ENCODE data around the gene ERG. TPM values are rescaled to one million over a fixed set of nuclear protein-coding genes. Genes with fewer than 3 reads are reported as not detected.

Gene ERG
- total RNA-seq, 1 experiment from 2014 or later, result 0.11 TPM

- no peak for TF ChIP-seq CTCF (conservative IDR thresholded peaks at IDR 0.05)
Measured at GRCh38 chr21:38386967-38387366, 111.3 kb downstream of the ERG start.

More at GRCh38 chr21:38386967-38387366, 111.3 kb downstream of the ERG start:
- H3K27ac Mint-ChIP-seq, result no peak overlapping the region
- no peak overlapping the region for H2AK5ac ChIP-seq (ENCODE audit: insufficient read length, low read length)
- no peak overlapping the region for H3K4me3 Mint-ChIP-seq
- no peak overlapping the region for H4K5ac ChIP-seq (ENCODE audit: insufficient read length, low read depth, low read length)
- no peak overlapping the region for H4K91ac ChIP-seq (ENCODE audit: insufficient read length, low read depth, low read length)
- H2BK5ac ChIP-seq (ENCODE audit: insufficient read length, low read length), result no peak overlapping the region
- no peak overlapping the region for H2AFZ ChIP-seq (ENCODE audit: low read length)
- DNase-seq, result no peak
- no peaks in the 10 kb centered on the region for H3K9me3 ChIP-seq (ENCODE audit: control insufficient read depth, low read depth, low read length)
- no peak overlapping the region for H3K27ac ChIP-seq (ENCODE audit: insufficient read length, low read depth, low read length)
- no peak overlapping the region for H3T11ph ChIP-seq (ENCODE audit: low read length)
- H3K79me2 ChIP-seq (ENCODE audit: insufficient read depth, low read length), result no peaks in the 10 kb centered on the region
- no peak overlapping the region for H3K56ac ChIP-seq (ENCODE audit: insufficient read length, low read depth, low read length)
- H4K8ac ChIP-seq (replicated peaks; ENCODE audit: insufficient read length, low read depth, low read length), result no peak overlapping the region
- no peaks in the 10 kb centered on the region; a peak in 1 of 5 replicates for H3K9me3 Mint-ChIP-seq
- H3K23ac ChIP-seq (ENCODE audit: insufficient read length, low read depth, low read length), result no peak overlapping the region
- H3K27me3 Mint-ChIP-seq (ENCODE audit: low read depth), result no peaks in the 10 kb centered on the region
- H2BK20ac ChIP-seq (ENCODE audit: low read depth, low read length, poor library complexity, severe bottlenecking), result no peak overlapping the region
- H3K18ac ChIP-seq (ENCODE audit: insufficient read length, low read depth, low read length), result no peak overlapping the region
- H3K36me3 Mint-ChIP-seq (ENCODE audit: insufficient read depth in 1 of 3, low read depth in 3 of 3), result no peaks in the 10 kb centered on the region; a peak in 1 of 7 replicates
- H2BK120ac ChIP-seq (ENCODE audit: low read depth, low read length, poor library complexity, severe bottlenecking), result no peak overlapping the region
- 0 out of 2 replicates have a peak, but pooled peaks cover 3% of the 10 kb centered on the region for H3K4me1 ChIP-seq (ENCODE audit: insufficient read depth, low read length)
- H2BK15ac ChIP-seq (ENCODE audit: low read depth, low read length), result no peak overlapping the region
- H3K23me2 ChIP-seq (ENCODE audit: insufficient read length, low read depth, low read length, poor library complexity, severe bottlenecking), result no peaks in the 10 kb centered on the region
- no peaks in the 10 kb centered on the region for H3K79me1 ChIP-seq (ENCODE audit: insufficient read depth, low read depth, low read length, poor library complexity, severe bottlenecking)
- no peak overlapping the region for H3K14ac ChIP-seq (ENCODE audit: insufficient read depth, low read length)
- H3K27me3 ChIP-seq (ENCODE audit: insufficient read depth, low read length), result no peaks in the 10 kb centered on the region
- H3K4me2 ChIP-seq (ENCODE audit: insufficient read depth, insufficient read length, low read length), result no peak overlapping the region
- no peaks in the 10 kb centered on the region for H4K20me1 ChIP-seq (ENCODE audit: control insufficient read depth, insufficient read depth, insufficient read length)
- H3K9ac ChIP-seq (ENCODE audit: extremely low read depth, insufficient read length, low read length), result no peak overlapping the region
- no peak overlapping the region for H2BK12ac ChIP-seq (ENCODE audit: insufficient read length, low read depth, low read length)
- WGBS (ENCODE audit: extremely low coverage, insufficient read length, low lambda C conversion rate), result no CpG with 5 or more reads among the region's 4 CpGs
- H3K4ac ChIP-seq (ENCODE audit: low read depth, low read length), result no peak overlapping the region
- peaks cover 6 to 14% of the 10 kb centered on the region in 2 experiments for H3K4me1 Mint-ChIP-seq

Measured in H9 (cell line).